CD4-positive, alpha-beta memory T cell (primary cell): ENCODE results near the gene CDK1. TPM values are rescaled to one million over a fixed set of nuclear protein-coding genes. Genes with fewer than 3 reads are reported as not detected.

ENCODE experiments used
- CTCF ChIA-PET: fragments of 350-600 bp; sonication (Branson Sonifier 250); formaldehyde crosslinking; loops from one replicate; lab custom pipeline; 2021; ENCODE audit warnings: inconsistent platforms; ENCODE audit not compliant: partially characterized antibody; lab: Charles Lee
- POLR2A ChIA-PET: fragments of 350-600 bp; sonication (Branson Sonifier 250); formaldehyde crosslinking; loops from one replicate; lab custom pipeline; 2021; ENCODE audit not compliant: partially characterized antibody; lab: Charles Lee
- DNase-seq, 5 donors: peaks; one replicate each; pipeline versions ENCODE4 v3.0.0 to v3.0.0-alpha.2; 2020 to 2022; ENCODE audit warnings: mixed read lengths in 1 of 5
- H3K27ac ChIP-seq: one replicate; pipeline ENCODE4 v1.7.0; 2013; ENCODE audit warnings: low read depth, low read length
- H3K27me3 ChIP-seq: 2 replicates; pipeline ENCODE4 v1.7.0; 2013; ENCODE audit warnings: mild to moderate bottlenecking, low read length, moderate library complexity; ENCODE audit not compliant: insufficient read depth
- H3K36me3 ChIP-seq: 2 replicates; pipeline ENCODE4 v1.7.0; 2013; ENCODE audit warnings: mild to moderate bottlenecking, low read length, moderate library complexity; ENCODE audit not compliant: insufficient read depth
- H3K4me1 ChIP-seq: 2 replicates; pipeline ENCODE4 v1.7.0; 2013; ENCODE audit warnings: mild to moderate bottlenecking, low read length, moderate library complexity; ENCODE audit not compliant: insufficient read depth
- H3K4me3 ChIP-seq, 2 donors: one replicate each; pipeline ENCODE4 v1.7.0; 2013; ENCODE audit warnings: low read length in 2 of 2, mild to moderate bottlenecking in 1 of 2
- H3K9me3 ChIP-seq, 2 donors: one replicate each; pipeline ENCODE4 v1.7.0; 2013; ENCODE audit warnings: low read length in 2 of 2, control low read depth in 1 of 2; ENCODE audit not compliant: control insufficient read depth in 1 of 2
- H3K27ac Mint-ChIP-seq, 7 donors: one replicate each; pipeline ENCODE4 v1.8.0; 2020 to 2021; ENCODE audit warnings: mixed read lengths in 7 of 7, mild to moderate bottlenecking in 6 of 7, inconsistent platforms in 3 of 7, moderate library complexity in 3 of 7
- H3K27me3 Mint-ChIP-seq, 2 donors: one replicate each; pipeline ENCODE4 v1.8.0; 2020 to 2021; ENCODE audit warnings: mixed read lengths in 2 of 2
- H3K36me3 Mint-ChIP-seq, 2 donors: one replicate each; pipeline ENCODE4 v1.8.0; 2020 to 2021; ENCODE audit warnings: mixed read lengths in 2 of 2, inconsistent platforms in 1 of 2, mild to moderate bottlenecking in 1 of 2
- H3K4me1 Mint-ChIP-seq, 4 donors: one replicate each; pipeline ENCODE4 v1.8.0; 2020 to 2021; ENCODE audit warnings: mixed read lengths in 4 of 4, mild to moderate bottlenecking in 1 of 4
- H3K4me3 Mint-ChIP-seq, 8 donors: one replicate each; pipeline ENCODE4 v1.8.0; 2020 to 2021; ENCODE audit warnings: mixed read lengths in 8 of 8, mild to moderate bottlenecking in 7 of 8, moderate library complexity in 6 of 8, inconsistent platforms in 3 of 8
- H3K9me3 Mint-ChIP-seq, 8 donors: one replicate each; pipeline ENCODE4 v1.8.0; 2020 to 2021; ENCODE audit warnings: mixed read lengths in 8 of 8, mild to moderate bottlenecking in 5 of 8, inconsistent platforms in 3 of 8, moderate library complexity in 1 of 8
- intact Hi-C: fragments of 100-400 bp; cut with micrococcal nuclease; formaldehyde crosslinking; loops from one replicate; pipeline ENCODE4 v1.15.1; 2023
- polyA plus RNA-seq, 2 donors: library from polyadenylated mRNA; unstranded; fragments of 300-500 nt; fragmentation: Illumina TruSeq; gene quantifications; one replicate each; pipeline ENCODE4 v1.2.3, GENCODE V29; 2021
- total RNA-seq, 2 experiments: library from RNA; stranded (reverse); gene quantifications; one replicate each; pipeline ENCODE4 v1.2.3, GENCODE V29; 2021

Gene CDK1
- total and polyA plus RNA-seq, 4 experiments from 2014 or later, result 0.34 to 1.6 (median 1.1) TPM

GRCh38 chr10:60818134-60818770, 40.0 kb downstream of the CDK1 start:
- no peaks in the 10 kb centered on the region for H3K36me3 ChIP-seq
- Mint-ChIP-seq H3K27ac (no peak overlapping the region), H3K4me1 (peaks cover 0 to 15% (median 4%) of the 10 kb centered on the region in 4 donors), H3K36me3 (no peaks in the 10 kb centered on the region), H3K4me3 (no peak overlapping the region), H3K9me3 (no peaks in the 10 kb centered on the region), H3K27me3 (peaks cover 0 to 2% of the 10 kb centered on the region in 2 donors)
- ChIA-PET POLR2A (no interaction called here), CTCF (interaction anchor here (0.6 to 1.9 kb wide), 6 partner anchors 10 to 1038 kb away, joined by 3 to 5 read pairs (median 3); no protein-coding TSS in a partner anchor)
- H3K4me1 ChIP-seq, result peaks cover 6% of the 10 kb centered on the region
- no peaks in the 10 kb centered on the region for H3K9me3 ChIP-seq
- DNase-seq, result no peak
- no peaks in the 10 kb centered on the region for H3K27me3 ChIP-seq
- intact Hi-C loops, result loop anchor here (5.0 kb wide), 2 partner anchors 914 to 1019 kb away; no protein-coding TSS in a partner anchor
- H3K4me3 ChIP-seq, result no peak overlapping the region
- H3K27ac ChIP-seq, result no peak overlapping the region

DNA sequence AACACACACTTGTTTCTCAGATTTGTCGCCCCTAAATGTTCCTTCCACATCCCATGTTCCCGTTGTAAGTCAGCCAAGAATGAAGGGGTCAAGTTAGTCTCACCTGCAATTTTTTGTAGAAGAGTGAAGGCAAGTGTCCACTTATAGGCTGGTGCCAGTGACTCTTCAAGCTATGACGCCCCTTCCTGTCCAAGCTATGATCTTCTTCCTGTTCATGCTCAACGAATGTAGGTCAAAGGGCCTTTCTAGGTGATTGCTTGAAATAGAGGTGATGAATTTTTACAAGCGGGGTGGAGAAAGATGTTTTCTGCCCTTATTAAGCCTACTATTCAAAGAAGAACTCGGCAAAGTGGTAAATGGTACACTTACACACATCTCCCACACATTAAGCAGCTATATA, 41.0 kb downstream of the CDK1 start:
- Mint-ChIP-seq H3K9me3 (no peaks in the 10 kb centered on the region), H3K27ac (no peak overlapping the region)
- intact Hi-C loops, result loop anchor here (5.0 kb wide), 2 partner anchors 913 to 1018 kb away; no protein-coding TSS in a partner anchor

GRCh38 chr10:60820093-60820754, 41.9 kb downstream of the CDK1 start:
- no peaks in the 10 kb centered on the region for H3K36me3 ChIP-seq
- Mint-ChIP-seq H3K4me1 (peaks cover 0 to 15% (median 4%) of the 10 kb centered on the region in 4 donors), H3K4me3 (peak overlapping the region in 1 of 8 donors; percentile 13), H3K36me3 (no peaks in the 10 kb centered on the region), H3K27ac (peak overlapping the region in 1 of 7 donors; percentile 66), H3K9me3 (no peaks in the 10 kb centered on the region), H3K27me3 (peaks cover 0 to 2% of the 10 kb centered on the region in 2 donors)
- H3K9me3 ChIP-seq, result no peaks in the 10 kb centered on the region
- ChIA-PET CTCF (interaction anchor here (1.0 to 1.4 kb wide), 2 partner anchors 141 to 144 kb away, joined by 3 read pairs; no protein-coding TSS in a partner anchor), POLR2A (no interaction called here)
- intact Hi-C loops, result no loop called here
- H3K27me3 ChIP-seq, result no peaks in the 10 kb centered on the region
- peaks cover 6% of the 10 kb centered on the region for H3K4me1 ChIP-seq
- no peak overlapping the region for H3K27ac ChIP-seq
- H3K4me3 ChIP-seq, result no peak overlapping the region
- no peak for DNase-seq

More for the DNA sequence above, 41.0 kb downstream of the CDK1 start:
- Histone ChIP-seq H3K36me3 (no peaks in the 10 kb centered on the region), H3K4me3 (no peak overlapping the region), H3K4me1 (peaks cover 6% of the 10 kb centered on the region), H3K27ac (no peak overlapping the region), H3K9me3 (no peaks in the 10 kb centered on the region), H3K27me3 (no peaks in the 10 kb centered on the region)
- Mint-ChIP-seq H3K27me3 (peaks cover 0 to 2% of the 10 kb centered on the region in 2 donors), H3K4me1 (peaks cover 0 to 15% (median 4%) of the 10 kb centered on the region in 4 donors), H3K36me3 (no peaks in the 10 kb centered on the region), H3K4me3 (no peak overlapping the region)
- POLR2A ChIA-PET, result no interaction called here
- CTCF ChIA-PET, result interaction anchor here (1.1 to 1.9 kb wide), 4 partner anchors 11 to 1037 kb away, joined by 3 to 5 read pairs (median 4); no protein-coding TSS in a partner anchor
- DNase-seq, result no peak

GRCh38 chr10:60821656-60822055, 43.4 kb downstream of the CDK1 start:
- H3K36me3 ChIP-seq, result no peaks in the 10 kb centered on the region
- H3K9me3 ChIP-seq, result no peaks in the 10 kb centered on the region
- Mint-ChIP-seq H3K27me3 (peaks cover 5 to 10% of the 10 kb centered on the region in 2 donors), H3K36me3 (no peaks in the 10 kb centered on the region), H3K4me1 (peaks cover 0 to 12% (median 3%) of the 10 kb centered on the region in 4 donors), H3K9me3 (no peaks in the 10 kb centered on the region), H3K27ac (no peak overlapping the region), H3K4me3 (no peak overlapping the region)
- H3K4me1 ChIP-seq, result peaks cover 3% of the 10 kb centered on the region
- intact Hi-C loops, result no loop called here
- POLR2A ChIA-PET, result no interaction called here
- no peak overlapping the region for H3K27ac ChIP-seq
- H3K27me3 ChIP-seq, result no peaks in the 10 kb centered on the region
- no peak for DNase-seq
- CTCF ChIA-PET, result no interaction called here
- H3K4me3 ChIP-seq, result no peak overlapping the region

DNA sequence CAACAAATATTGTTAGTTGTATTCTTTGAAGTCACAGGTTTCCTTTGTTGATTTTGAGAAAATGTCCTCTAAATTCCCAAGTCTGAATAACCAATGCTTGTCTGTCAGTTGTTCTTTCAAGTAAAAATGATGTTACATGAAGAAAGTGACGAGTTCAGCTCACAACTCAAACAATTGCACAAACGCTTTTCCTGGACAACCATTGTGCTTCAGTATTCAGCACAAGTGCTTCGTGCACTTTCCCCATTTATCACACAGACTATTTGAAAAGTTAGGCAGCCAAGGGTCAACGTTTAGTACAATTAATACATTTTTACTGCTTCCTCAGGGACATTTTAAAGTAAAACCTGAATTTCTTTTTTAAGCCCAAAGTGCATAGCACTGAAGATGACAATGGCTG, 44.5 kb downstream of the CDK1 start:
- Histone ChIP-seq H3K36me3 (no peaks in the 10 kb centered on the region), H3K27me3 (no peaks in the 10 kb centered on the region), H3K9me3 (no peaks in the 10 kb centered on the region), H3K4me1 (no peaks in the 10 kb centered on the region), H3K27ac (no peak overlapping the region), H3K4me3 (no peak overlapping the region)
- H3K4me1 Mint-ChIP-seq, result peaks cover 0 to 12% (median 3%) of the 10 kb centered on the region in 4 donors
- peaks cover 7 to 12% of the 10 kb centered on the region in 2 donors for H3K27me3 Mint-ChIP-seq
- H3K4me3 Mint-ChIP-seq, result no peak overlapping the region
- no peaks in the 10 kb centered on the region for H3K9me3 Mint-ChIP-seq
- no peak for DNase-seq
- intact Hi-C loops, result no loop called here
- no peak overlapping the region for H3K27ac Mint-ChIP-seq
- H3K36me3 Mint-ChIP-seq, result no peaks in the 10 kb centered on the region
- CTCF ChIA-PET, result no interaction called here
- POLR2A ChIA-PET, result no interaction called here

- Histone ChIP-seq H3K9me3 (no peaks in the 10 kb centered on the region), H3K4me3 (no peak overlapping the region), H3K36me3 (no peaks in the 10 kb centered on the region), H3K4me1 (no peaks in the 10 kb centered on the region), H3K27me3 (no peaks in the 10 kb centered on the region), H3K27ac (no peak overlapping the region)
- H3K4me1 Mint-ChIP-seq, result peaks cover 0 to 12% (median 2%) of the 10 kb centered on the region in 4 donors
- no peaks in the 10 kb centered on the region for H3K36me3 Mint-ChIP-seq
- no peak overlapping the region for H3K27ac Mint-ChIP-seq
- H3K27me3 Mint-ChIP-seq, result peaks cover 8 to 11% of the 10 kb centered on the region in 2 donors
- intact Hi-C loops, result no loop called here
- no peaks in the 10 kb centered on the region for H3K9me3 Mint-ChIP-seq
- no peak overlapping the region for H3K4me3 Mint-ChIP-seq
- ChIA-PET CTCF (no interaction called here), POLR2A (no interaction called here)
- no peak for DNase-seq
Observed at GRCh38 chr10:60823324-60823723, 45.0 kb downstream of the CDK1 start.

DNA sequence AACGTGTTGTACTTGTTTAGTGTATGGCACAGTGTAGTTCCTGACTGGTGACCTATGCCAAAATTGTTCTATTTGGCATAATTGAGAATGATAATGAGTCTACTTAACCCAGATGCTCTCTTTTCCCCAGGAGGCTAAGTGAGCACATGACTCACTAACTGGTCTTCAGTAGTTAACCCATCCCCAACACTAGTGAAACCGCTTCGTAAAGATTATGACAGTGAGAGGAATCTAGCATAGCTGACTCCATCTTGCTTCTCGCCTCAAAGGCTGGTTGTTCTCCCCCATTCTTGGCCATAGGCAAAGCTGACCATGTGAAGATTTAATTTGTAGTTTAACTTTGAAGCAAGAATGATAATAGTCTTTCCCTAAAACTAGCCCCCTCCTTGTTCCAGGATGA, 47.2 kb downstream of the CDK1 start:
- Histone ChIP-seq H3K4me1 (no peaks in the 10 kb centered on the region), H3K27me3 (no peaks in the 10 kb centered on the region), H3K27ac (no peak overlapping the region), H3K9me3 (no peaks in the 10 kb centered on the region), H3K36me3 (no peaks in the 10 kb centered on the region), H3K4me3 (no peak overlapping the region)
- no peak for DNase-seq
- H3K36me3 Mint-ChIP-seq, result no peaks in the 10 kb centered on the region
- peaks cover 0 to 2% (median 0%) of the 10 kb centered on the region in 4 donors for H3K4me1 Mint-ChIP-seq
- POLR2A ChIA-PET, result no interaction called here
- peaks cover 8 to 11% of the 10 kb centered on the region in 2 donors for H3K27me3 Mint-ChIP-seq
- no peak overlapping the region for H3K27ac Mint-ChIP-seq
- intact Hi-C loops, result no loop called here
- H3K9me3 Mint-ChIP-seq, result no peaks in the 10 kb centered on the region
- H3K4me3 Mint-ChIP-seq, result no peak overlapping the region
- CTCF ChIA-PET, result interaction anchor here (2.2 kb wide), 1 partner anchor 10 kb away, joined by 6 read pairs; no protein-coding TSS in a partner anchor
